WI38 (cell line): ENCODE results near the gene PFKFB4.
"Not testable (repeated sequence)": the region's sequence is repeated elsewhere in the genome, so short reads cannot be mapped to it uniquely, and the experiment has no call there.

ENCODE experiments used
- H3K4me3 ChIP-seq: 2 replicates; pipeline ENCODE4 v1.5.1; 2011; ENCODE audit warnings: low read depth, mild to moderate bottlenecking, control low read depth, low read length
- TF ChIP-seq, protein P1 (sequence below): IDR thresholded peaks from 2 replicates; pipeline ENCODE4 v1.5.1; 2012; ENCODE audit warnings: low read depth, mild to moderate bottlenecking, control low read depth, low read length

PFKFB4 gene

DNA sequence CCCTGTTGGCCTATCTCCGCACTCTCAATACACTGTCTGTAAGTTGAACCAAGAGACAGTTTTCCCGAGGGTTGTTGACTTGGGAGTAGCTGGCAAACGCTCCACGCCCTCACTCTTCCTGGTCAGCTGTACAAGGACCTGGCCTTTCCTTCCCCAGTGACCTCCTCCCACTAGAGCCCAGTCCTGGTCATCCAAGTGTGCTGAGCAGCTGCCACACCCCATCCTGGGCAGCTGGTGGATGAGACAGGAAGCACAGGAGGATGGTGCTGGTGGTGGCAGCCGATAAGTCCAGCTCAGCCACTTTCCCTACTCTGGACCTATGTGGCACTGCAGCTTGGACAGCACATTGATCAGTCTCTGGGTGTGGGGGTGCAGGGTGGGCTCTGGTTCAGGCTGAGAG is 19.8 kb downstream of the PFKFB4 start:
- no peak overlapping the region for H3K4me3 ChIP-seq
- TF ChIP-seq, protein P1, sequence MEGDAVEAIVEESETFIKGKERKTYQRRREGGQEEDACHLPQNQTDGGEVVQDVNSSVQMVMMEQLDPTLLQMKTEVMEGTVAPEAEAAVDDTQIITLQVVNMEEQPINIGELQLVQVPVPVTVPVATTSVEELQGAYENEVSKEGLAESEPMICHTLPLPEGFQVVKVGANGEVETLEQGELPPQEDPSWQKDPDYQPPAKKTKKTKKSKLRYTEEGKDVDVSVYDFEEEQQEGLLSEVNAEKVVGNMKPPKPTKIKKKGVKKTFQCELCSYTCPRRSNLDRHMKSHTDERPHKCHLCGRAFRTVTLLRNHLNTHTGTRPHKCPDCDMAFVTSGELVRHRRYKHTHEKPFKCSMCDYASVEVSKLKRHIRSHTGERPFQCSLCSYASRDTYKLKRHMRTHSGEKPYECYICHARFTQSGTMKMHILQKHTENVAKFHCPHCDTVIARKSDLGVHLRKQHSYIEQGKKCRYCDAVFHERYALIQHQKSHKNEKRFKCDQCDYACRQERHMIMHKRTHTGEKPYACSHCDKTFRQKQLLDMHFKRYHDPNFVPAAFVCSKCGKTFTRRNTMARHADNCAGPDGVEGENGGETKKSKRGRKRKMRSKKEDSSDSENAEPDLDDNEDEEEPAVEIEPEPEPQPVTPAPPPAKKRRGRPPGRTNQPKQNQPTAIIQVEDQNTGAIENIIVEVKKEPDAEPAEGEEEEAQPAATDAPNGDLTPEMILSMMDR = no peak

DNA sequence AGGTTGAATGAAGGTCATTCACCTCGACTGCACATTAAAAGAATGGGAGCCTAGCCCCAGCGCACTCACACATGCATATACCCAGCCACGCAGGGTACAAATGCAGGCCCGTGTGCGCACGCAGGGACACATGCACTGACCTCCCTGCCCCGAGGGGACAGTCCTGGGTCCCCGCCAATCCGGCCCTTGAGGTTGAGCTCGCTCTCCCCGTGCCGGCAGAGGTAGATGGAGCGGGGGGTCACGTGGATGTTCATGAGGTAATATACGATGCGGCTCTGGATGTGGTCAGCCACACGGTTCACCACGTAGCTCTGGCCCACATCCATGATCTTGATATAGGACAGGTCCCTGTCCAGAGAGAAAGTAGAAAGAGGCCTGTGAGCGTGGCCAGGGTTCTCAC is 20.5 kb downstream of the PFKFB4 start:
- H3K4me3 ChIP-seq = no peak overlapping the region
- TF ChIP-seq, protein P1 = no peak

DNA sequence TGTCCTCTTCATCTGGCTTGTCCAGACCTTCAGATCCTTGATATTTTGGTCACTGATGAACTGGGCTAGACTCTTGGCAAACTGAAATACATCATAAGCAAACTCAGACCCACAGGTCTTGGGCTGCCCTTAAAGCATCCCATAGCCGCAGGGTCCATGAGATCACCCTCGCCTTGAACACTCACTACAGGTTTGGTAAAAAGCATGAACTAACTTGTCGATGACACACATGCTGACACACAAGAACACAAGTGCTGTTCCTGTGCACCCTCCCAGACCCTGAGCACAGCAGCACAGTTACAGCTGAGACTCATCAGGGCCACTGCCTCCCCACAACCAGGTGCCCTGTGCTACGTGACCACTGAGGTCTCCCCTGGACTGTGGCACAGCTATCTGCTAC is 21.0 kb downstream of the PFKFB4 start:
- TF ChIP-seq, protein P1 = no peak
- no peak overlapping the region for H3K4me3 ChIP-seq

DNA sequence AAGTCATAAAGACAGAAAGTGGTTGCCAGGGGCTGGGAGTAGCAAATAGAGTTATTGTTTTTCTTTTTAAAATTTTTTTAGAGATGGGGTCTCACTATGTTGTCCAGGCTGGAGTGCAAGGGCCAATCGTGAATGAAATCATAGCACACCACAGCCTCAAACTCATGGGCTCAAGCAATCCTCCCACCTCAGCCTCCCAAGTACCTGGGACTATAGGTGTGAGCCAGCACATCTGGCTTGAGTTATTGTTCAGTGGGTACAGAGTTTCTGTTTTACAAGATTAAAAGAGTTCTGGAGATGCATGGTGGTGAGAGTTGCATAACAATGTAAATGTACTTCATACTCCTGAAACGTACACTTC is 23.6 kb downstream of the PFKFB4 start:
- TF ChIP-seq, protein P1 = no peak

DNA sequence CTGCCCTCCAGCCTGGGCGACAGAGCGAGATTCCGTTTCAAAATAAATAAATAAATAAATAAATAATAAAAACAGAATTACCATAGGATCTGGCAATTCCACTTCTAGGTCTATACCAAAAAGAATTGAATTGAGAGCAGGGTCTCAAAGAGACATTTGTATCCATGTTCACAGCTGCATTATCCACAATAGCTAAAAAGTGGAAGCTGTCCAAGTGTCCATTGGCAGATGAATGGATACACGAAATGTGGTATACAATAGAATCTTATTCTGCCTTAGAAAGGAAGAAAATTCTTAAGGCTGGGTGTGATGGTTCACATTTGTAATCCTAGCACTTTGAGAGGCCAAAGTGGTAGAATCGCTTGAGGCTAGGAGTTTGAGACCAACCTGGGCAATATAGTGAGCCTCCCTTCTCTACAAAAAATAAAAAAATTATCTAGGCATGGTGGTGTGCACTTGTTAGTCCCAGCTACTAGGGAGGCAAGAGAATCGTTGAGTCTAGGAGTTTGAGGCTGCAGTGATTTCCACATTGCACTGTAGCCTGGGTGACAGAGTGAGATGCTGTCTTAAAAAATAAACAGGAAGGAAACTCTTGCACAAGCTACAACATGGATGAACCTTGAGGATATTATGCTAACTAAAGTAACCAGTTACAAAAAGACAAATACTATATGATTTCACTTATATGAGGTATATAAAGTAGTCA is 24.2 kb downstream of the PFKFB4 start:
- H3K4me3 ChIP-seq = no peak overlapping the region
- TF ChIP-seq, protein P1 = no peak

More for the DNA sequence above, 23.6 kb downstream of the PFKFB4 start:
- H3K4me3 ChIP-seq = no peak overlapping the region

DNA sequence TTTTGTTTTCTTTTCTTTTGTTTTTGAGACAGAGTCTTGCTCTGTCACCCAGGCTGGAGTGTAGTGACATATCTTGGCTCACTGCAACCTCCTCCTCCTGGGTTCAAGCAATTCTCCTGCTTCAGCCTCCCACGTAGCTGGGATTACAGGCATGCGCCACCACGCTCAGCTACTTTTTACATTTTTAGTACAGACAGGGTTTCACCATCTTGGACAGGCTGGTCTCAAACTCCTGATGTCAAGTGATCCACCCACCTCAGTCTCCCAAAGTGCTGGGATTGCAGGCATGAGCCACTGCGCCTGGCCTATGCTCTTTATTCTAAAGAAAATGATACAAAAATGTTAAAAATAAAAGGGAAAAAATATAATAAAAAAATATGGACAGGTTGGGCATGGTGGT is 25.9 kb downstream of the PFKFB4 start:
- H3K4me3 ChIP-seq = not testable (repeated sequence)

DNA sequence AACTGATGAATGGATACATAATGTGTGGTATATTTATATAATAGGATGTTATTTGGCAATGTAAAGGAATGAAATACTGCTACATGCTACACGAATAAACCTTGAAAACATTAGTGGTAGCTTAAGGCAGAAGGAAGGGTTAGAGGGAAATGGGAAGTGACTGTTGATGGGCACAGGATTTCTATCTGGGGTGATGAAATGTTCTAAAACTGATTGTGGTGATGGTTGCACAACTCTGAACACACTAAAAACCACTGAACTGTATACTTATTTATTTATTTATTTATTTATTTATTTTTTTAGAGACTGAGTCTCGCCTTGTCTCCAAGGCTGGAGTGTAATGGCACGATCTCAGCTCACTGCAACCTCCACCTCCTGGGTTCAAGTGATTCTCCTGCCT is 27.8 kb downstream of the PFKFB4 start:
- TF ChIP-seq, protein P1 = no peak
- H3K4me3 ChIP-seq = no peak overlapping the region

DNA sequence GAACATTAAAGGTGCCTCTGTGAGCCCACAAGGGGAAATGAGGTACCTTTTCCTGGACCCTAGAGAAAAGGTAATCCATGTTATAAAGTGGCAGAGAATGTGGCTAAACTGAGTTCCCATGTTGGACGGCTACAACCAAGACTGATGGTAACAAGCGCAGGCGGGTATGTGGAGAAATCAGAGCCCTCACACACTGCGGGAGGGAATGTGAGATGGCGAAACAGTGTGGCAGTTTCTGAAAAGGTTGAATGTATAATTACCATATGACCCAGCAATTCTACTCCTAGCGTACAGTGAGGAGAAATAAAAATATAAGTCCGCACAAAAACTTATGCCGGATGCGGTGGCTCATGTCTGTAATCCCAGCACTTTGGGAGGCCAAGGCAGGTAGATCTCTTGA is 28.6 kb downstream of the PFKFB4 start:
- H3K4me3 ChIP-seq = no peak overlapping the region
- TF ChIP-seq, protein P1 = no peak
